H9 (cell line): ENCODE data around the gene EHD2. TPM values are rescaled to one million over a fixed set of nuclear protein-coding genes. Genes with fewer than 3 reads are reported as not detected.

Source experiments
- DNase-seq: peaks from one replicate; pipeline ENCODE4 v3.0.0-alpha.2; 2017
- H2AFZ ChIP-seq: one replicate; pipeline ENCODE4 v1.6.1; 2013; ENCODE audit warnings: mild to moderate bottlenecking, low read length, control low read depth, moderate library complexity
- H2AK5ac ChIP-seq: 2 replicates; pipeline ENCODE4 v1.6.1; 2013; ENCODE audit warnings: low read length, control low read depth, mixed read lengths; ENCODE audit not compliant: insufficient read length
- H2BK120ac ChIP-seq: one replicate; pipeline ENCODE4 v1.6.1; 2013; ENCODE audit warnings: low read depth, mild to moderate bottlenecking, low read length, control low read depth, inconsistent platforms; ENCODE audit not compliant: poor library complexity, severe bottlenecking
- H2BK12ac ChIP-seq: 2 replicates; pipeline ENCODE4 v1.6.1; 2013; ENCODE audit warnings: low read length, control low read depth, mixed read lengths, low read depth; ENCODE audit not compliant: insufficient read length
- H2BK15ac ChIP-seq: 2 replicates; pipeline ENCODE4 v1.6.1; 2013; ENCODE audit warnings: low read depth, low read length, control low read depth
- H2BK20ac ChIP-seq: one replicate; pipeline ENCODE4 v1.6.1; 2013; ENCODE audit warnings: low read depth, mild to moderate bottlenecking, low read length, control low read depth, inconsistent platforms; ENCODE audit not compliant: poor library complexity, severe bottlenecking
- H2BK5ac ChIP-seq: 2 replicates; pipeline ENCODE4 v1.6.1; 2013; ENCODE audit warnings: low read length, control low read depth, mixed read lengths; ENCODE audit not compliant: insufficient read length
- H3K14ac ChIP-seq: 2 replicates; pipeline ENCODE4 v1.6.1; 2013; ENCODE audit warnings: low read length, control low read depth; ENCODE audit not compliant: insufficient read depth
- H3K18ac ChIP-seq: 2 replicates; pipeline ENCODE4 v1.6.1; 2013; ENCODE audit warnings: low read depth, mild to moderate bottlenecking, mixed read lengths, low read length, control low read depth; ENCODE audit not compliant: insufficient read length
- H3K23ac ChIP-seq: 2 replicates; pipeline ENCODE4 v1.6.1; 2013; ENCODE audit warnings: low read length, control low read depth, mixed read lengths, low read depth; ENCODE audit not compliant: insufficient read length
- H3K23me2 ChIP-seq: 2 replicates; pipeline ENCODE4 v1.6.1; 2013; ENCODE audit warnings: low read depth, mild to moderate bottlenecking, mixed read lengths, low read length, control low read depth; ENCODE audit not compliant: insufficient read length, poor library complexity, severe bottlenecking
- H3K27ac ChIP-seq: 2 replicates; pipeline ENCODE4 v1.5.1; 2013; ENCODE audit warnings: low read length, control low read depth, mixed read lengths, low read depth; ENCODE audit not compliant: insufficient read length
- H3K27me3 ChIP-seq: 2 replicates; pipeline ENCODE4 v1.6.1; 2013; ENCODE audit warnings: low read length, control low read depth, inconsistent platforms; ENCODE audit not compliant: insufficient read depth
- H3K4ac ChIP-seq: 2 replicates; pipeline ENCODE4 v1.6.1; 2013; ENCODE audit warnings: low read depth, mild to moderate bottlenecking, control low read depth, inconsistent platforms, low read length, moderate library complexity
- H3K4me1 ChIP-seq: 2 replicates; pipeline ENCODE4 v1.6.1; 2013; ENCODE audit warnings: low read length, control low read depth, inconsistent platforms; ENCODE audit not compliant: insufficient read depth
- H3K4me2 ChIP-seq: 2 replicates; pipeline ENCODE4 v1.6.1; 2013; ENCODE audit warnings: low read length, control low read depth, mixed read lengths; ENCODE audit not compliant: insufficient read length, insufficient read depth
- H3K56ac ChIP-seq: 2 replicates; pipeline ENCODE4 v1.6.1; 2013; ENCODE audit warnings: low read depth, mild to moderate bottlenecking, mixed read lengths, low read length, control low read depth; ENCODE audit not compliant: insufficient read length
- H3K79me1 ChIP-seq: 2 replicates; pipeline ENCODE4 v1.6.1; 2013; ENCODE audit warnings: low read depth, mild to moderate bottlenecking, moderate library complexity, low read length, control low read depth, inconsistent platforms; ENCODE audit not compliant: insufficient read depth, poor library complexity, severe bottlenecking
- H3K79me2 ChIP-seq: 2 replicates; pipeline ENCODE4 v1.6.1; 2013; ENCODE audit warnings: low read length, control low read depth, inconsistent platforms; ENCODE audit not compliant: insufficient read depth
- H3K9ac ChIP-seq: 2 replicates; pipeline ENCODE4 v1.6.1; 2013; ENCODE audit warnings: low read length, control low read depth, mixed read lengths; ENCODE audit not compliant: insufficient read length; ENCODE audit errors: extremely low read depth
- H3K9me3 ChIP-seq: one replicate; pipeline ENCODE4 v1.6.1; 2013; ENCODE audit warnings: low read depth, low read length, inconsistent platforms; ENCODE audit not compliant: control insufficient read depth
- H3T11ph ChIP-seq: one replicate; pipeline ENCODE4 v1.6.1; 2013; ENCODE audit warnings: mild to moderate bottlenecking, low read length, control low read depth, inconsistent platforms
- H4K20me1 ChIP-seq: one replicate; pipeline ENCODE4 v1.6.1; 2013; ENCODE audit not compliant: control insufficient read depth, insufficient read length, insufficient read depth
- H4K5ac ChIP-seq: 2 replicates; pipeline ENCODE4 v1.6.1; 2013; ENCODE audit warnings: low read depth, mild to moderate bottlenecking, mixed read lengths, low read length, control low read depth; ENCODE audit not compliant: insufficient read length
- H4K8ac ChIP-seq: replicated peaks from 2 replicates; pipeline ENCODE4 v1.6.1; 2013; ENCODE audit warnings: low read length, control low read depth, mixed read lengths, low read depth; ENCODE audit not compliant: insufficient read length
- H4K91ac ChIP-seq: 2 replicates; pipeline ENCODE4 v1.6.1; 2013; ENCODE audit warnings: low read depth, mild to moderate bottlenecking, moderate library complexity, mixed read lengths, low read length, control low read depth; ENCODE audit not compliant: insufficient read length
- H3K27ac Mint-ChIP-seq, 3 experiments: 2 replicates in 2 of 3; 3 replicates in 1 of 3; pipeline ENCODE4 v1.8.0; 2020 to 2021; ENCODE audit warnings: mixed read lengths in 3 of 3, mild to moderate bottlenecking in 1 of 3, moderate library complexity in 1 of 3
- H3K27me3 Mint-ChIP-seq: 2 replicates; pipeline ENCODE4 v1.8.0; 2021; ENCODE audit warnings: low read depth, mild to moderate bottlenecking, moderate library complexity, mixed read lengths
- H3K36me3 Mint-ChIP-seq, 3 experiments: 2 replicates in 2 of 3; 3 replicates in 1 of 3; pipeline ENCODE4 v1.8.0; 2020 to 2021; ENCODE audit warnings: low read depth in 3 of 3, mixed read lengths in 3 of 3; ENCODE audit not compliant: insufficient read depth in 1 of 3
- H3K4me1 Mint-ChIP-seq, 2 experiments: 2 replicates each; pipeline ENCODE4 v1.8.0; 2020; ENCODE audit warnings: mixed read lengths in 2 of 2
- H3K4me3 Mint-ChIP-seq, 2 experiments: 2 replicates in 1 of 2; 3 replicates in 1 of 2; pipeline ENCODE4 v1.8.0; 2020 to 2021; ENCODE audit warnings: mild to moderate bottlenecking in 2 of 2, mixed read lengths in 2 of 2, moderate library complexity in 1 of 2
- H3K9me3 Mint-ChIP-seq, 2 experiments: 2 replicates in 1 of 2; 3 replicates in 1 of 2; pipeline ENCODE4 v1.8.0; 2020; ENCODE audit warnings: mild to moderate bottlenecking in 2 of 2, mixed read lengths in 2 of 2, moderate library complexity in 1 of 2
- CTCF ChIP-seq: fragments of 200-600 bp; sonication (generic); conservative IDR thresholded peaks from 3 replicates; pipeline ENCODE4 v1.8.0; 2021; ENCODE audit warnings: antibody characterized with exemption, mild to moderate bottlenecking
- WGBS: extraction: QIAGEN DNeasy Blood & Tissue Kit; methylation state at CpG from one replicate; pipeline ENCODE4 v1.1.7; 2013; ENCODE audit warnings: missing lambda C conversion rate, low lambda C conversion rate, mixed read lengths; ENCODE audit not compliant: insufficient read length; ENCODE audit errors: extremely low coverage; 5-methylcytosine and 5-hydroxymethylcytosine counted together
- total RNA-seq: library from RNA; stranded (reverse); gene quantifications from 2 replicates; pipeline ENCODE4 v1.2.1, GENCODE V29; 2021

EHD2 gene
- total RNA-seq, 1 experiment from 2014 or later: 19.7 TPM

GRCh38 chr19:47696635-47697034, 16.6 kb upstream of the EHD2 start:
- no peak overlapping the region for H2BK12ac ChIP-seq
- Mint-ChIP-seq H3K4me3 (no peak overlapping the region), H3K27ac (no peak overlapping the region), H3K9me3 (no peaks in the 10 kb centered on the region; a peak in 1 of 5 replicates), H3K4me1 (peaks cover 2 to 9% of the 10 kb centered on the region in 2 experiments; a peak in 3 of 4 replicates), H3K27me3 (no peaks in the 10 kb centered on the region), H3K36me3 (peaks cover 12 to 41% (median 36%) of the 10 kb centered on the region in 3 experiments; a peak in 6 of 7 replicates)
- no peak overlapping the region for H2BK20ac ChIP-seq
- H3K4me2 ChIP-seq: no peak overlapping the region
- H3K18ac ChIP-seq: no peak overlapping the region
- no peak for DNase-seq
- no peak overlapping the region for H3K23ac ChIP-seq
- no peaks in the 10 kb centered on the region for H4K20me1 ChIP-seq
- H3K79me1 ChIP-seq: no peaks in the 10 kb centered on the region
- H4K91ac ChIP-seq: no peak overlapping the region
- no peak overlapping the region for H2AFZ ChIP-seq
- H2AK5ac ChIP-seq: no peak overlapping the region
- H4K5ac ChIP-seq: no peak overlapping the region
- no peak overlapping the region for H3K9ac ChIP-seq
- H3K23me2 ChIP-seq: no peaks in the 10 kb centered on the region
- H2BK15ac ChIP-seq: no peak overlapping the region
- H3K4ac ChIP-seq: no peak overlapping the region
- H2BK5ac ChIP-seq: no peak overlapping the region
- H3K9me3 ChIP-seq: no peaks in the 10 kb centered on the region
- no peak overlapping the region for H3T11ph ChIP-seq
- WGBS: no CpG with 5 or more reads among the region's 8 CpGs
- H3K27ac ChIP-seq: no peak overlapping the region
- no peaks in the 10 kb centered on the region for H3K79me2 ChIP-seq
- TF ChIP-seq CTCF: no peak
- H2BK120ac ChIP-seq: no peak overlapping the region
- H3K27me3 ChIP-seq: no peaks in the 10 kb centered on the region
- no peak overlapping the region for H3K56ac ChIP-seq
- no peaks in the 10 kb centered on the region for H3K4me1 ChIP-seq
- H3K14ac ChIP-seq: no peak overlapping the region
- no peak overlapping the region for H4K8ac ChIP-seq
